ENCODE measurements around the gene XYLT1. TPM values are rescaled to one million over a fixed set of nuclear protein-coding genes. Genes with fewer than 3 reads are reported as not detected.

The XYLT1 gene
- total and polyA plus RNA-seq, 2 experiments from 2014 or later: 4.5 to 26.3 TPM

DNA sequence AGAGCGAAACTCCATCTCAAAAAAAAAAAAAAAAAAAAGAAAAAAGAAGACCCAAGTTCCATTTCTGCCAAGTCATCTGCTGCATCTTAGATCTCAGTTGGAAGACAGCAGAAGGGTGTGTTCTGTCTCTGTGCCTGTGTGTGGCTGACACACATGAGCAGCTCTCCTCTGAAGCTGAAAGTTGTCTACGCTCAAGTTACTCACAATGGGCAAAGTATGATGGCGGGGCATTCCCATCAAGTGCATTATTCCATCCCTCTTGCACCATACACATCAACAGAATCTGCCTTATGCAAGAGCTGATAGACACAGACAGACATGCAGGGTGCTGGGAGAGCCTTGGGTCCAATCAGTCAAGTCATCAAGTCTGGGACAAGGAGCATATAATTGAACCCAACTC is 402.2 kb downstream of the XYLT1 start:
- Histone ChIP-seq H3F3A (ENCODE audit: insufficient read depth) (no peaks in the 10 kb centered on the region), H3K27me3 (replicated peaks; ENCODE audit: insufficient read depth) (peaks cover 13% of the 10 kb centered on the region; the same call in 1 of the 2 replicates), H2AFZ (no peak overlapping the region), H3K4me2 (ENCODE audit: unreplicated experiment) (no peak overlapping the region), H3K36me3 (ENCODE audit: low read depth) (no peaks in the 10 kb centered on the region), H4K20me1 (ENCODE audit: insufficient read depth) (no peaks in the 10 kb centered on the region), H3K4me3 (no peak overlapping the region), H3K9me3 (ENCODE audit: low read depth) (no peaks in the 10 kb centered on the region), H3K9ac (no peak overlapping the region), H3K79me2 (ENCODE audit: insufficient read depth) (no peaks in the 10 kb centered on the region), H3K27ac (no peak overlapping the region), H3K4me1 (ENCODE audit: insufficient read depth) (0 out of 2 replicates have a peak, but pooled peaks cover 5% of the 10 kb centered on the region), H3K9me2 (ENCODE audit: insufficient read depth) (no peaks in the 10 kb centered on the region)
- DNase-seq: no peak
- TF ChIP-seq EZH2phosphoT487 (IDR thresholded peaks at IDR 0.05; ENCODE audit: insufficient read depth, low read depth) (no peak), EZH2 (IDR thresholded peaks at IDR 0.05; ENCODE audit: insufficient read depth, poor library complexity, severe bottlenecking) (no peak)
- in situ Hi-C loops (cut with MboI): no loop called here
- WGBS, 2 experiments (ENCODE audit: low coverage in 1 of 2, low lambda C conversion rate in 2 of 2, missing lambda C conversion rate in 2 of 2): 72 to 75% methylated on average over 3 of the region's 3 CpGs

DNA sequence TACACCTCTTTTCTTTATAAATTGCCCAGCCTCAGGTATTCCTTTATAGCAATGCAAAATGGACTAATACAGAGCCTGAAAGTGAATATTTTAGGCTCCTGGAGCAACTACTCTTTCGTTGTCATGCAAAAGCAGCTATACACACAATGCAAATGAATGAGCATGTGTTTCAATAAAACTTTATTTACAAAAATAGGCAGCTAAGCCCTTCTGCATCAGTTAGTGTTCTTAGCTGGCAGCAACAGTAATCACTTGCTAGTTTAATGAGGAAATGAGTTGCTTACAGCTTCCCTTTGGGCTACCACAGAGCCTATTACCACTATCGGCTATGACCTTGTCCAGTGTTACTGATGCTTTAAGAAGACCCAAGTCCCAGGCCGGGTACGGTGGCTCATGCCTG is 402.9 kb downstream of the XYLT1 start:
- Histone ChIP-seq H4K20me1 (ENCODE audit: insufficient read depth) (no peaks in the 10 kb centered on the region), H3K36me3 (ENCODE audit: low read depth) (no peaks in the 10 kb centered on the region), H3K9me2 (ENCODE audit: insufficient read depth) (no peaks in the 10 kb centered on the region), H3K79me2 (ENCODE audit: insufficient read depth) (no peaks in the 10 kb centered on the region), H3K27me3 (replicated peaks; ENCODE audit: insufficient read depth) (peaks cover 13% of the 10 kb centered on the region; the same call in 1 of the 2 replicates), H3K27ac (no peak overlapping the region), H3K9ac (no peak overlapping the region), H3F3A (ENCODE audit: insufficient read depth) (no peaks in the 10 kb centered on the region), H3K4me3 (no peak overlapping the region), H3K4me1 (ENCODE audit: insufficient read depth) (0 out of 2 replicates have a peak, but pooled peaks cover 5% of the 10 kb centered on the region), H3K9me3 (ENCODE audit: low read depth) (no peaks in the 10 kb centered on the region), H2AFZ (no peak overlapping the region), H3K4me2 (ENCODE audit: unreplicated experiment) (no peak overlapping the region)
- WGBS, 2 experiments (ENCODE audit: low coverage in 1 of 2, low lambda C conversion rate in 2 of 2, missing lambda C conversion rate in 2 of 2): 72 to 74% methylated on average over 4 of the region's 4 CpGs
- in situ Hi-C loops (cut with MboI): no loop called here
- TF ChIP-seq EZH2phosphoT487 (IDR thresholded peaks at IDR 0.05; ENCODE audit: insufficient read depth, low read depth) (no peak), EZH2 (IDR thresholded peaks at IDR 0.05; ENCODE audit: insufficient read depth, poor library complexity, severe bottlenecking) (no peak)
- no peak for DNase-seq

DNA sequence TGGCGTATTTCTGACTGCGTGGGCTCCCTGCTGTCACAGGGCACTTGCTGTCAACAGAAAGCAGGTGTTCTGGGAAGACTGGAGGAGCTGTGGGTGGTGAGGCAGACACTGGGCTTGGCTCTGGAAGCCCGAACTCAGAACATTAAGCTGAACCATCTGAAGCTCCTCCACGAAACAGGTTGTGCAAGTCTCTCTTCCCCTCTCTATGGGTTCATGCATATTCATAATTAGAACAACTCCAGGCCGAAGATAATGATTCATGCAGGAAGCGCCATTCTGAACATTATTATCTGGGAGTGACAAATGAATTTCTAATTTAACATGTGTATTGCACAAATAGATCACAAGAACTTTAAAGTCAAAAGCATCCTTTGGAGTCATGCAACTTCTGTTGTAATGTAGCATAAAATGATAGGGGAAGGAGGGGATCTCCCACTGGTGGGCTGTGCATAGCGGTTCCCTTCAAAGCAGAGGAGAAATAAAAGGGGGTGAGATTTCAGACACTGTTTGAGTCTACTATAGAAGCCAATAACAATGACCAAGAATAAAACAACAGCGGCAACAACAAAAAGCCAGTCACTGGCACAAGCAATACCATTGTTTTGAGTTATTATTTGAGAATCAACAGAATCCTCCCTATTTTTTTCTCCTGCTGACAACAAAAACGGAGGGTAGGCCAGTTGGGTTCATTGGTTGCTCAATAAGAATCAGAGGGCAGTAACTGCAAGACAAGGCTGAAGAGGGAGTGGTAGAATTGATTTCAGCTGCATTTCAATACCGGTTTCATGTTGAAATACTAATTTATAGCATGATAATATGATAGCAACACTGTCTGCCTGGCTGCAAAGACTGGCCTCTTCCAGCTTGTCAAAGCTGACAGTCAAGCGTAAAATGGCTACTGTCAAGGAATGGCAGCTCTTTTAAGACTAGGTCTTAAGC is 407.3 kb downstream of the XYLT1 start:
- in situ Hi-C loops (cut with MboI): no loop called here
- DNase-seq: no peak

DNA sequence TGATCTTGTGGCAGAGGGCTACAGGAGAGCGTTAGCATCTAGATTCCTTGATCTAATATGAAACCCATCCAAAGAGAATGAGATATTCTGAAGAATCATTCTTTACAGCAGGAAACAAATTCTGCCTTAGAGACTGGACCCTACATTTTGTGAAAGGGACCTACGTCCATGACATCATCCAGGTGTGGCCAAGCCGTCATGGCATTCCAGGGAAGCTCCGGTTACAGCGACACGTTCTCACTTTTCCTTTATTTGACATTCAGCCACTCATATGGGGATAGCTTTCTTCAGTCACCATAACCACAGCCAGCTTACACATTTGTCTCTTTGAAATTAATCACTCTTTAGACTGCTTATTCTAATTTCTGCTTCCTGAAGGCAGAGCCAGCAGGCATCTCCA is 408.1 kb downstream of the XYLT1 start:
- TF ChIP-seq EZH2phosphoT487 (IDR thresholded peaks at IDR 0.05; ENCODE audit: insufficient read depth, low read depth): no peak
- no peak for TF ChIP-seq EZH2 (IDR thresholded peaks at IDR 0.05; ENCODE audit: insufficient read depth, poor library complexity, severe bottlenecking)
- no peak overlapping the region for H3K4me3 ChIP-seq
- no peak overlapping the region for H3K27ac ChIP-seq
- no peak overlapping the region for H2AFZ ChIP-seq
- H3K9ac ChIP-seq: no peak overlapping the region
- no peaks in the 10 kb centered on the region for H3K36me3 ChIP-seq (ENCODE audit: low read depth)
- no peaks in the 10 kb centered on the region for H3K27me3 ChIP-seq (replicated peaks; ENCODE audit: insufficient read depth)
- no peaks in the 10 kb centered on the region for H3K79me2 ChIP-seq (ENCODE audit: insufficient read depth)
- no peak for DNase-seq
- in situ Hi-C loops (cut with MboI): no loop called here
- no peaks in the 10 kb centered on the region for H3K4me1 ChIP-seq (ENCODE audit: insufficient read depth)
- H3K9me2 ChIP-seq (ENCODE audit: insufficient read depth): no peaks in the 10 kb centered on the region
- no peaks in the 10 kb centered on the region for H3K9me3 ChIP-seq (ENCODE audit: low read depth)
- no peaks in the 10 kb centered on the region for H3F3A ChIP-seq (ENCODE audit: insufficient read depth)
- WGBS, 2 experiments (ENCODE audit: low coverage in 1 of 2, low lambda C conversion rate in 2 of 2, missing lambda C conversion rate in 2 of 2): 16 to 19% methylated on average over 6 of the region's 6 CpGs
- no peaks in the 10 kb centered on the region for H4K20me1 ChIP-seq (ENCODE audit: insufficient read depth)
- H3K4me2 ChIP-seq (ENCODE audit: unreplicated experiment): no peak overlapping the region

More for the DNA sequence above, 407.3 kb downstream of the XYLT1 start:
- Histone ChIP-seq H3K9ac (no peak overlapping the region), H3K79me2 (ENCODE audit: insufficient read depth) (no peaks in the 10 kb centered on the region), H3K27ac (no peak overlapping the region), H3K9me2 (ENCODE audit: insufficient read depth) (no peaks in the 10 kb centered on the region), H3K36me3 (ENCODE audit: low read depth) (no peaks in the 10 kb centered on the region), H2AFZ (no peak overlapping the region), H3F3A (ENCODE audit: insufficient read depth) (no peaks in the 10 kb centered on the region), H4K20me1 (ENCODE audit: insufficient read depth) (no peaks in the 10 kb centered on the region), H3K4me3 (no peak overlapping the region), H3K9me3 (ENCODE audit: low read depth) (no peaks in the 10 kb centered on the region), H3K4me1 (ENCODE audit: insufficient read depth) (no peaks in the 10 kb centered on the region), H3K27me3 (replicated peaks; ENCODE audit: insufficient read depth) (no peaks in the 10 kb centered on the region), H3K4me2 (ENCODE audit: unreplicated experiment) (no peak overlapping the region)
- WGBS, 2 experiments (ENCODE audit: low coverage in 1 of 2, low lambda C conversion rate in 2 of 2, missing lambda C conversion rate in 2 of 2): 26 to 29% methylated on average over 11 of the region's 11 CpGs
- TF ChIP-seq EZH2 (IDR thresholded peaks at IDR 0.05; ENCODE audit: insufficient read depth, poor library complexity, severe bottlenecking) (no peak), EZH2phosphoT487 (IDR thresholded peaks at IDR 0.05; ENCODE audit: insufficient read depth, low read depth) (no peak)
